Liver (tissue), 3 donors: Measurements from ENCODE around the gene PRRT1B.

ENCODE experiments used
- CTCF ChIP-seq: fragments of 150-350 bp; IDR thresholded peaks from 2 replicates; pipeline ENCODE4 v1.5.1; 2017; ENCODE audit warnings: improper control_type of control experiment, low read depth, low read length; ENCODE audit not compliant: missing input control
- EGR1 ChIP-seq, 2 donors: IDR thresholded peaks; 2 replicates each; pipeline ENCODE4 v1.6.1; 2016 to 2018; ENCODE audit warnings: antibody characterized with exemption in 2 of 2, low read depth in 2 of 2
- RAD21 ChIP-seq, 2 donors: IDR thresholded peaks; 2 replicates each; pipeline ENCODE4 v1.6.1; 2016; ENCODE audit warnings: antibody characterized with exemption in 2 of 2, mild to moderate bottlenecking in 2 of 2
- donor health status: healthy.
- donor health status: healthy.

GRCh38 chr9:131567910-131568309 lies 22.6 kb downstream of the PRRT1B start:
- TF ChIP-seq CTCF (no peak), RAD21 (IDR thresholded peaks at IDR 0.05) (no peak), EGR1 (IDR thresholded peaks at IDR 0.05; ENCODE audit: low read depth in 2 of 2) (no peak)
